Mucosa of descending colon (tissue), 3 donors: ENCODE measurements around the gene SMAD7. TPM values are rescaled to one million over a fixed set of nuclear protein-coding genes. Genes with fewer than 3 reads are reported as not detected.

ENCODE experiments used
- ATAC-seq: fragments of 200-7000 bp; cut with Tn5 transposase; one replicate; pipeline ENCODE4 v1.9.1; 2020; ENCODE audit warnings: mild to moderate bottlenecking, moderate library complexity
- DNase-seq, 3 donors: peaks; one replicate each; pipeline ENCODE4 v3.0.0-alpha.2; 2020
- H3K36me3 ChIP-seq: fragments of 200-600 bp; one replicate; pipeline ENCODE4 v1.8.0; 2021; ENCODE audit warnings: low read depth, mild to moderate bottlenecking
- H3K4me1 ChIP-seq: fragments of 200-600 bp; one replicate; pipeline ENCODE4 v1.8.0; 2021; ENCODE audit warnings: low read depth, mild to moderate bottlenecking
- H3K4me3 ChIP-seq: fragments of 200-600 bp; one replicate; pipeline ENCODE4 v1.8.0; 2021; ENCODE audit warnings: mild to moderate bottlenecking
- H3K9me3 ChIP-seq: fragments of 200-600 bp; one replicate; pipeline ENCODE4 v1.8.0; 2021; ENCODE audit warnings: mild to moderate bottlenecking
- intact Hi-C, 2 donors: fragments of 100-400 bp; cut with DNase I in 1 of 2; cut with micrococcal nuclease in 1 of 2; formaldehyde crosslinking; loops; one replicate each; pipeline versions ENCODE4 v1.11.0 to v1.11.1; 2022; cut with DNase I, micrococcal nuclease
- total RNA-seq, 3 donors: library from RNA; stranded (reverse); fragmentation: NEBNext Ultra II Directional in 2 of 3; extraction: Animal tissue kit (Norgen Biotek cat#: 25700) in 2 of 3; gene quantifications; one replicate each; pipeline versions ENCODE4 v1.2.1 to v1.2.4, GENCODE V29; 2021 to 2023
- TF ChIP-seq, protein P1 (sequence below): fragments of 200-600 bp; IDR thresholded peaks from one replicate; pipeline ENCODE4 v1.8.0; 2022; ENCODE audit warnings: antibody characterized with exemption, mild to moderate bottlenecking
- donor health status: DM: no; HTN: no; CAD: no; lungs with moderate emphysema.
- donor health status: DM: no; HTN: no; CAD: no.
- donor health status: DM: no; HTN: yes; CAD: no.

SMAD7 gene
- total RNA-seq, 3 donors from 2014 or later, result 22.3 to 67.4 (median 33.1) TPM

DNA sequence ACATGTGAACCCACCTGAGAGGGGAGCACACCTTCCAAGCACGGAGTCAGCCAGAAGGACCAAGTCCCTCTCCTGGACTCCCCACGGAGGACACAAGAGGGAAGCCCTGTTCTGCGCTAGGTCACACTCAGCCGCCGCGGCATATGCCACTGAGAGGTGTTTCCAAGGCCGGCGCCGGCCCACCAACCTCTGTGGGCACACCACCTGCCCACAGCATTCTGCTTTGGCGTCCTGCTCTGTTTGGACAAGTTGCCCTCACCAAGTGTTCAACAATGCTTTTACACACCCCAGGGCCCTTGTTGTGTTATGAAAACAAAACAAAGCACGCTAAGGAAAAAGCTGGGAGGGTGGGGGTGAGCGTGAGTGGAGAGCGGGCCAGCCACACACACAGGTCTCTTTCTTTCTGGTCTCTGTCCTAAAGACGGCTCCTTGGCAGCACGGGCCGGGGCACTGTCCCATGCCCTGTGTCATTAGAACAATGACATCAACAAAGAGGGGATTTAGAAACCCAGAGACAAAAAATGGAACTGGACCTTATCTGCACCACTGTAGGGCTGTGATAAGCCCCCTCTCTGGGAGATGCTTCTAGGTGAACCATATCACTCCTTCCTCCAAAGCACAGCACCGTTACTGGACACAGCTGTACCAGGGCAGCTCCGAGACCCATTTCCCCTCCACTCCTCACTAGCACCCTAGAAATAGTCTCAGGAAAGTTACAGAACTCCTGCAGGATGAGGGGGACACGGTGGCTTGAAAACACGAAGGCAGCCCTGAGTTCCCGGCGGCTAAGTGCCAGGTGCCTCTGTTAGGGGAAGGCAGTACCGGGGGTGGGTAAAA is 17.0 kb downstream of the SMAD7 start:
- Histone ChIP-seq H3K9me3 (no peaks in the 10 kb centered on the region), H3K4me3 (no peak overlapping the region), H3K4me1 (peaks cover 87% of the 10 kb centered on the region), H3K36me3 (no peaks in the 10 kb centered on the region)
- DNase-seq, result peak in 1 of 3 donors; percentile 67
- intact Hi-C loops, result no loop called here
- no peak for ATAC-seq
- TF ChIP-seq, protein P1, sequence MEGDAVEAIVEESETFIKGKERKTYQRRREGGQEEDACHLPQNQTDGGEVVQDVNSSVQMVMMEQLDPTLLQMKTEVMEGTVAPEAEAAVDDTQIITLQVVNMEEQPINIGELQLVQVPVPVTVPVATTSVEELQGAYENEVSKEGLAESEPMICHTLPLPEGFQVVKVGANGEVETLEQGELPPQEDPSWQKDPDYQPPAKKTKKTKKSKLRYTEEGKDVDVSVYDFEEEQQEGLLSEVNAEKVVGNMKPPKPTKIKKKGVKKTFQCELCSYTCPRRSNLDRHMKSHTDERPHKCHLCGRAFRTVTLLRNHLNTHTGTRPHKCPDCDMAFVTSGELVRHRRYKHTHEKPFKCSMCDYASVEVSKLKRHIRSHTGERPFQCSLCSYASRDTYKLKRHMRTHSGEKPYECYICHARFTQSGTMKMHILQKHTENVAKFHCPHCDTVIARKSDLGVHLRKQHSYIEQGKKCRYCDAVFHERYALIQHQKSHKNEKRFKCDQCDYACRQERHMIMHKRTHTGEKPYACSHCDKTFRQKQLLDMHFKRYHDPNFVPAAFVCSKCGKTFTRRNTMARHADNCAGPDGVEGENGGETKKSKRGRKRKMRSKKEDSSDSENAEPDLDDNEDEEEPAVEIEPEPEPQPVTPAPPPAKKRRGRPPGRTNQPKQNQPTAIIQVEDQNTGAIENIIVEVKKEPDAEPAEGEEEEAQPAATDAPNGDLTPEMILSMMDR, result no peak

DNA sequence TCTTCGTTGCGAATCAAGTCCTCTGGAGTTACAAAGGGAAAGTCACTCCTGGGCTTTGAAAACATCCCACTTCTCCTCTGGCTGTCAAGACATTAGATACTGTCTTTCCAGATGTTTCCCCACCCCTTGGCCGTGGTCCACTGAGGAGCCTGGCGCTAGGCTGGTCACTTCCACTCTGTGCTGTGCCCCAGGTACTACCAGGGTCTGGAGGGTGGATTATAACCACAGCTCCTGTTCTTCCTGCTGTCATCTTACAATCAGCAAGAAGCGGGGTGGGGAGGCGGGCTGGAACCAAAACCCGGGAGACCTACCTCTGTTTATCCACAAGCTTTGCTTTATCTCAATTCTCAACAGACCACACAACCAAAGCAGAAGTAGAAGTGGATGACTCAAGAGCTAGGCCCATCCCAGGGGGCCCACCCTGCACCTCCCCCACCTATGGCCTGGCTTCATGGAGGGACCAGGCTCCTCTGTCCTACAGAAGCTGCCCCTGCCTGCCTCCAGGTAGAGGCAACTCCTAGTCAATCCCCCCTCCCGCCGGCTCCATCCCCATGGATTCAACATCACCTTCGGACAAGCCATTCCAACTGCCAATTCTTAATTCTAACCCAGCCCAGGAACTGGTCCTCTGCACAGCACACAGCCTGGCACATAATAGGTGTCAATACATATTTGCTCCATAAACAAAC is 17.8 kb downstream of the SMAD7 start:
- H3K4me3 ChIP-seq, result no peak overlapping the region
- DNase-seq (peak in 1 of 3 donors; percentile 67), ATAC-seq (no peak)
- no peaks in the 10 kb centered on the region for H3K9me3 ChIP-seq
- no peaks in the 10 kb centered on the region for H3K36me3 ChIP-seq
- intact Hi-C loops, result no loop called here
- peaks cover 87% of the 10 kb centered on the region for H3K4me1 ChIP-seq
- TF ChIP-seq, protein P1, result no peak

DNA sequence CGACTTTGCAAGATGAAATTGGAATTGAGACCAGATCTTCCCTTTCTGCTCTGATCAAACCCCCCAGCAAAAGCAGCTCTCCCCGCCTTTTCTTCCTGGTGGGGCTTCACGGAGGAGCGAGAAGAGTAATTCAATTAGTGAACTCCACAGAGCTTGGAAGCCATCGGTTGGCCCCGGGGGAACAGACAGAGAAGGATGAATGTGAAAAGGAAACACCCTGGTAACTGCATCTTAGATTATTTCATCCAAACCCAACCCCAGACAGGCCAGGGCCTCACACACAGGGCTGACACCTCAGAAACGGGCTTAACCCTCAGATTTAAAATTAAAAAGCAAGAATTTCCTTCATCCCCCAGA is 18.3 kb downstream of the SMAD7 start:
- ATAC-seq (no peak), DNase-seq (peak in 1 of 3 donors; percentile 5)
- H3K36me3 ChIP-seq, result no peaks in the 10 kb centered on the region
- H3K9me3 ChIP-seq, result no peaks in the 10 kb centered on the region
- intact Hi-C loops, result no loop called here
- H3K4me3 ChIP-seq, result no peak overlapping the region
- H3K4me1 ChIP-seq, result peaks cover 87% of the 10 kb centered on the region
- TF ChIP-seq, protein P1, result no peak

DNA sequence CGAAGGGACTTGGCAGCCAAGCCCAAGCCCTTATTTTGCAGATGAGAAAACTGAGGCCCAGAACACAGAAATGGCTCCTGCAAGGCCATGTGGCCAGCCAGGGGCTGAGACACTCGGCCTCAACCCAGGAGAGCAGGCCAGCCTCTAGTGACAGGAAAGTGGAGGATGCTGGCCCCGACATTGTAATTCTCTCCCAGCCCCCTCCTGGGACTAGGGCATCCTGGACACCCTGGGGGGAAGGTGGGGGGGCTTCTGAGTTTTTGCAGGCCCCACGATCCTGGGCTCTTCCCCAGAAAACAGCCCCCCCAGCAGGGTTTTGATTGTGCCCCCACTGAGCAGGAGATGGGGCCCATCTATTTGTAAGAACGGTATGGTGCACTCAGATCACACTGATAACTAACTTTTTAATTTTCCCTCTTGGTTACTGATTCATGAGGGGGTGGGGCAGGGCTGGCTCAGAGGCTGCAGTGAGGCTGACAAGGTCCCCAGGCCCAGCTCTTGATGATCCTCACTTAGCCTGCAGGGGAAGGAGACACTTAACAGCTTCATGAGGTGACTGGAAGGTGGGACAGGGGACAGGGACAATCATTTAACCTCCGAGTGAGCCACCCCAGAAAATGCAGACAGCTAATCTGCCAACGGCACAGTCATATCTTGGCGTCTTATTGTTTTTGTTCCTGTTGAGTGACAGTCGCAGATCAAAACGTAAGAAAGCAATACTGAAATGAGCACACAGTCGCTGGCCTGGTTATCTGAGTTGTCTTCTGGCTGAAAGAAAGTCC is 18.9 kb downstream of the SMAD7 start:
- Histone ChIP-seq H3K9me3 (no peaks in the 10 kb centered on the region), H3K4me1 (peaks cover 90% of the 10 kb centered on the region), H3K36me3 (no peaks in the 10 kb centered on the region), H3K4me3 (no peak overlapping the region)
- intact Hi-C loops, result no loop called here
- TF ChIP-seq, protein P1, result no peak
- DNase-seq (peak in 1 of 3 donors; percentile 57), ATAC-seq (no peak)

DNA sequence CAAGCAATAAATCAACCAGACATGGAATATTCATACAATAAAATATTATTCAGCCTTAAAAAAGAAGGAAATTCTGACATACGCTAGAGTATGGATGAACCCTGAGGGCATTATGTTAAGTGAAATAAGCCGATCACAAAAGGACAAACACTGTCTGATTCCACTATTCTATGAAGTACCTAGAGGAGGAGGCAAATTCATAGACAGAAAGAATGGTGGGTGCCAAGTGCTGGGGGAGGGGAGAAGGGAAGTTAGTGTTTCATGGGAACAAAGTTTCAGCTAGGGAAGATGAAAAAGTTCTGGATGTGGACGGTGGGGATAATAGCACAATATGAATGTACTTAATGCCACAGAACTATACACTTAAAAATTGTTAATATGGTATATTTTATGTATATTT is 19.8 kb downstream of the SMAD7 start:
- Histone ChIP-seq H3K4me3 (no peak overlapping the region), H3K9me3 (no peaks in the 10 kb centered on the region), H3K36me3 (no peaks in the 10 kb centered on the region), H3K4me1 (peaks cover 91% of the 10 kb centered on the region)
- intact Hi-C loops, result no loop called here
- TF ChIP-seq, protein P1, result no peak
- no peak for ATAC-seq
- DNase-seq, result peak in 1 of 3 donors; percentile 4
